ENCODE results near the gene HOXB4. TPM values are rescaled to one million over a fixed set of nuclear protein-coding genes. Genes with fewer than 3 reads are reported as not detected.

HOXB4 gene
- not detected in 2 replicates for total RNA-seq

GRCh38 chr17:48577946-48578615 is at the start of gene HOXB4:
HOXB4 (minus strand) TSS chr17:48578350; CDS start chr17:48578319, 31 bp downstream.

GRCh38 chr17:48626245-48627117 is 48.3 kb upstream of the HOXB4 start, which contains the start of gene HOXB9:
HOXB9 (minus strand) TSS chr17:48626358; CDS start chr17:48626269, 89 bp downstream.

GRCh38 chr17:48615047-48615962 is 37.2 kb upstream of the HOXB4 start, which contains the start of gene HOXB8:
HOXB8 (minus strand) TSS chr17:48615292; CDS start chr17:48614704, 588 bp downstream.

GRCh38 chr17:48610282-48611211 is 32.4 kb upstream of the HOXB4 start, which contains the start of gene HOXB7:
HOXB7 (minus strand) TSS chr17:48611017; CDS start chr17:48610918, 99 bp downstream.

GRCh38 chr17:48604770-48605329 is 26.7 kb upstream of the HOXB4 start, which contains the start of gene HOXB6:
HOXB6 (minus strand) TSS chr17:48604986; CDS start chr17:48598150, 6,836 bp downstream.

GRCh38 chr17:48593126-48593829 is 15.1 kb upstream of the HOXB4 start, which contains the start of gene HOXB5:
HOXB5 (minus strand) TSS chr17:48593779; CDS start chr17:48593682, 97 bp downstream.

GRCh38 chr17:48589831-48590606 is 11.9 kb upstream of the HOXB4 start, which contains the start of gene HOXB3:
HOXB3 (minus strand) TSS chr17:48590241; CDS start chr17:48552474, 37,767 bp downstream.

GRCh38 chr17:48545022-48545375 is 33.2 kb downstream of the HOXB4 start, which contains the start of gene HOXB2:
HOXB2 (minus strand) TSS chr17:48545109; CDS start chr17:48544911, 198 bp downstream.

GRCh38 chr17:48530887-48531272 is 47.3 kb downstream of the HOXB4 start, which contains the start of gene HOXB1:
HOXB1 (minus strand) TSS chr17:48531011; CDS start chr17:48530904, 107 bp downstream.

Other genes with a start within 250 kb of the HOXB4 start
- not detected in 2 replicates for gene SKAP1, start 148.1 kb downstream of the HOXB4 start, total RNA-seq
- gene HOXB1, start 47.3 kb downstream of the HOXB4 start, total RNA-seq, result not detected in 2 replicates
- 2.1 and 6.9 TPM in 2 replicates for gene HOXB2, start 33.2 kb downstream of the HOXB4 start, total RNA-seq
- gene HOXB3, start 11.9 kb upstream of the HOXB4 start, total RNA-seq, result under 0.01 and 0.36 TPM in 2 replicates
- gene HOXB5, start 15.4 kb upstream of the HOXB4 start, total RNA-seq, result not detected in 2 replicates
- gene HOXB6, start 26.6 kb upstream of the HOXB4 start, total RNA-seq, result not detected in 2 replicates
- gene HOXB7, start 32.7 kb upstream of the HOXB4 start, total RNA-seq, result not detected in 2 replicates
- gene HOXB8, start 36.9 kb upstream of the HOXB4 start, total RNA-seq, result not detected in 2 replicates
- not detected in 2 replicates for gene HOXB9, start 48.0 kb upstream of the HOXB4 start, total RNA-seq
- not detected in 2 replicates for gene PRAC1, start 144.2 kb upstream of the HOXB4 start, total RNA-seq
- not detected in 2 replicates for gene PRAC2, start 144.8 kb upstream of the HOXB4 start, total RNA-seq
- not detected in 2 replicates for gene HOXB13, start 150.4 kb upstream of the HOXB4 start, total RNA-seq
- 0.16 TPM in 1 of 2 replicates, not detected in the other for gene TTLL6, start 238.9 kb upstream of the HOXB4 start, total RNA-seq

Data from cardiac atrium fibroblast (primary cell).